Parathyroid adenoma (tissue), 2 donors: ENCODE results near the gene SLC39A10.

Source experiments
- H2AFZ ChIP-seq: fragments of 300-600 bp; sonication (generic); one replicate; pipeline ENCODE4 v1.7.0; 2017; ENCODE audit warnings: antibody characterized with exemption, mild to moderate bottlenecking
- H3K27ac ChIP-seq: fragments of 300-600 bp; sonication (generic); one replicate; pipeline ENCODE4 v1.7.0; 2017
- H3K27me3 ChIP-seq: fragments of 300-600 bp; sonication (generic); one replicate; pipeline ENCODE4 v1.7.0; 2017; ENCODE audit warnings: low read length; ENCODE audit not compliant: control insufficient read depth, insufficient read depth
- H3K36me3 ChIP-seq: fragments of 300-600 bp; sonication (generic); one replicate; pipeline ENCODE4 v1.7.0; 2017; ENCODE audit warnings: low read length; ENCODE audit not compliant: control insufficient read depth, insufficient read depth
- H3K4me1 ChIP-seq: fragments of 300-600 bp; sonication (generic); one replicate; pipeline ENCODE4 v1.7.0; 2017; ENCODE audit warnings: control low read depth
- H3K4me2 ChIP-seq: fragments of 300-600 bp; sonication (generic); one replicate; pipeline ENCODE4 v1.7.0; 2017; ENCODE audit warnings: low read length
- H3K4me3 ChIP-seq: fragments of 300-600 bp; sonication (generic); one replicate; pipeline ENCODE4 v1.7.0; 2017; ENCODE audit warnings: low read depth, low read length
- H3K79me2 ChIP-seq: fragments of 300-600 bp; sonication (generic); one replicate; pipeline ENCODE4 v1.7.0; 2017; ENCODE audit warnings: control low read depth
- H3K9ac ChIP-seq: fragments of 300-600 bp; sonication (generic); one replicate; pipeline ENCODE4 v1.7.0; 2017; ENCODE audit warnings: mild to moderate bottlenecking
- H3K9me3 ChIP-seq: fragments of 300-600 bp; sonication (generic); one replicate; pipeline ENCODE4 v1.7.0; 2017; ENCODE audit warnings: low read length; ENCODE audit not compliant: control insufficient read depth
- TF ChIP-seq, protein P1 (sequence below): fragments of 300-600 bp; sonication (generic); IDR thresholded peaks from one replicate; pipeline ENCODE4 v1.7.0; 2017; ENCODE audit warnings: antibody characterized with exemption, mild to moderate bottlenecking
- donor health status: primary hyperparathyroidism.

Gene SLC39A10, protein sequence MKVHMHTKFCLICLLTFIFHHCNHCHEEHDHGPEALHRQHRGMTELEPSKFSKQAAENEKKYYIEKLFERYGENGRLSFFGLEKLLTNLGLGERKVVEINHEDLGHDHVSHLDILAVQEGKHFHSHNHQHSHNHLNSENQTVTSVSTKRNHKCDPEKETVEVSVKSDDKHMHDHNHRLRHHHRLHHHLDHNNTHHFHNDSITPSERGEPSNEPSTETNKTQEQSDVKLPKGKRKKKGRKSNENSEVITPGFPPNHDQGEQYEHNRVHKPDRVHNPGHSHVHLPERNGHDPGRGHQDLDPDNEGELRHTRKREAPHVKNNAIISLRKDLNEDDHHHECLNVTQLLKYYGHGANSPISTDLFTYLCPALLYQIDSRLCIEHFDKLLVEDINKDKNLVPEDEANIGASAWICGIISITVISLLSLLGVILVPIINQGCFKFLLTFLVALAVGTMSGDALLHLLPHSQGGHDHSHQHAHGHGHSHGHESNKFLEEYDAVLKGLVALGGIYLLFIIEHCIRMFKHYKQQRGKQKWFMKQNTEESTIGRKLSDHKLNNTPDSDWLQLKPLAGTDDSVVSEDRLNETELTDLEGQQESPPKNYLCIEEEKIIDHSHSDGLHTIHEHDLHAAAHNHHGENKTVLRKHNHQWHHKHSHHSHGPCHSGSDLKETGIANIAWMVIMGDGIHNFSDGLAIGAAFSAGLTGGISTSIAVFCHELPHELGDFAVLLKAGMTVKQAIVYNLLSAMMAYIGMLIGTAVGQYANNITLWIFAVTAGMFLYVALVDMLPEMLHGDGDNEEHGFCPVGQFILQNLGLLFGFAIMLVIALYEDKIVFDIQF

DNA sequence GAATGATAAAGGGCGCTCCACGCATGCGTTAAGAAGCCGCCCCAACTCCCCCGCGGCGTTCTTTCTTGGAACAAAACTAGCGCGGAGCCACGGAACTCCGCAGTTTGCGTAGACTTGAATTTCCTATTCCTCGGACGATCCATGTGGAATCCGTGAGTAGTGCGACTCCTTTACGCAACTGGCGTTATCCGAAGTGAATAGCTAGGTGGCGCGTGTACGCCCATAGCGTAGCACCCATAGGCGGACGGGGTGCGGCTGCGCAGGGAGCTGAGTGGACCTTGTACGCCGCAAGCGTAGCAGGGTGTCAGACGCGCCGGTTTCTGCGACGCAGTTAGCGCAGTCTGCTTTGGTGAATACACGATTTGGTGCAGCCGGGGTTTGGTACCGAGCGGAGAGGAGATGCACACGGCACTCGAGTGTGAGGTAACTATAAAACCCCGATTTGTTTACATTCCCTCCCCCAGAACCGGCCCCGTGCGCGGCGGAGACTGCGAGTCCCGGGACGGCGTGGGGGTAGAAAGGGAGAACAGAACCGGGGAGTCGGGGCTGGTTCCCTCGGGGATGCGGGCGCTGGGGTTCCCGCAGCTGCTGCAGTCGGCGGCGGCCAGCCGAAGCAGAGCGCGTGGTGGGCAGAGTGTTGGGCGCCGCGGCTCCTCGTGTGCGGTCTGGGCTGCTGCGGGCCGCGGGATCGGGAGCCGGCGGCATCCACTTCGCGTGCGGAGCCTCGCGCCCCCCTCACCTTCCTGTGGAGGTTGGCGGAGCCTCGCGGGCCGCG is at the start of gene SLC39A10:
Gene SLC39A10, plus strand, starts transcription at position 368 of the 775 bp plus-strand sequence. CDS start 22,817 bp downstream, outside the sequence.
- Histone ChIP-seq H3K36me3 (no peaks in the 10 kb centered on the region), H3K27me3 (no peaks in the 10 kb centered on the region)

DNA sequence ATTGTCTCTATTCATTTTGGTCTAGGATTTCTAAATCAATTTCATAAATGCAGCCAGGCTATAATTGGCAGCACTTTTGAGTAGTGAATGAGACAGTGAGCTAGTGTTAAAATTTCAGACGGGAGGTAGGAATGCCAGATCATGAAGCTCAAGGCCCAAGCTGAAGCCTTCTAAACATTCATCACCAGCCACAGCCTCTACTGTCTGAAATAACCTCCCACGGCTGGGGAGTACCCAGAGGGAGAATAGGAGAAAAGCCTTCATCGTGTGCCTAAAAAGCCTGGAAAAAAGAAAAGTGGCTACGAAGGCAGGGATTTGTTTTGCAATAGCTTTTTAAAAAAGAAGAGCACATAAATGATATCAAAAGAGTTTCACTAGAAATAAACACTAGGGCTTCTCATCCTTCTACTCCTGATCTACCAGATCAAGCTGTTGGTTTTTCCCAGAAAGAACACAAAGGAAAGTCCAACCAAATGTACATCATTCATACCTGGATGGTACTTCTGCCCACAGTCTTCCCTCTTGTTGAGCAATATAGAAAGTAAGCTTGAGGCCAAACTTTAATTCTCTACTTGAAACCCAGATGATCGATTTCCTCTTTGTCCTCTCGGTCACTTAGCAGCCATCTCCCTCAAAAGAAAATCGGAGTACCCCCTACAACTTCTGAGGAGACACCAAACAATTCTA is 48.1 kb upstream of the SLC39A10 start:
- H3K9me3 ChIP-seq, result no peaks in the 10 kb centered on the region
- no peak overlapping the region for H3K27ac ChIP-seq
- no peaks in the 10 kb centered on the region for H3K27me3 ChIP-seq
- H3K79me2 ChIP-seq, result no peaks in the 10 kb centered on the region
- no peak overlapping the region for H3K9ac ChIP-seq
- TF ChIP-seq, protein P1, sequence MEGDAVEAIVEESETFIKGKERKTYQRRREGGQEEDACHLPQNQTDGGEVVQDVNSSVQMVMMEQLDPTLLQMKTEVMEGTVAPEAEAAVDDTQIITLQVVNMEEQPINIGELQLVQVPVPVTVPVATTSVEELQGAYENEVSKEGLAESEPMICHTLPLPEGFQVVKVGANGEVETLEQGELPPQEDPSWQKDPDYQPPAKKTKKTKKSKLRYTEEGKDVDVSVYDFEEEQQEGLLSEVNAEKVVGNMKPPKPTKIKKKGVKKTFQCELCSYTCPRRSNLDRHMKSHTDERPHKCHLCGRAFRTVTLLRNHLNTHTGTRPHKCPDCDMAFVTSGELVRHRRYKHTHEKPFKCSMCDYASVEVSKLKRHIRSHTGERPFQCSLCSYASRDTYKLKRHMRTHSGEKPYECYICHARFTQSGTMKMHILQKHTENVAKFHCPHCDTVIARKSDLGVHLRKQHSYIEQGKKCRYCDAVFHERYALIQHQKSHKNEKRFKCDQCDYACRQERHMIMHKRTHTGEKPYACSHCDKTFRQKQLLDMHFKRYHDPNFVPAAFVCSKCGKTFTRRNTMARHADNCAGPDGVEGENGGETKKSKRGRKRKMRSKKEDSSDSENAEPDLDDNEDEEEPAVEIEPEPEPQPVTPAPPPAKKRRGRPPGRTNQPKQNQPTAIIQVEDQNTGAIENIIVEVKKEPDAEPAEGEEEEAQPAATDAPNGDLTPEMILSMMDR, result no peak
- H3K4me2 ChIP-seq, result no peak overlapping the region
- H3K4me1 ChIP-seq, result no peaks in the 10 kb centered on the region
- H2AFZ ChIP-seq, result no peak overlapping the region
- no peaks in the 10 kb centered on the region for H3K36me3 ChIP-seq
- no peak overlapping the region for H3K4me3 ChIP-seq

More for the DNA sequence above, at the start of gene SLC39A10:
- Histone ChIP-seq H3K27ac (peak within 1 kb of the TSS; percentile 88), H3K79me2 (no peaks in the 10 kb centered on the region), H3K4me1 (no peaks in the 10 kb centered on the region), H3K9ac (peak within 1 kb of the TSS; percentile 70), H3K9me3 (no peaks in the 10 kb centered on the region), H3K4me3 (peak within 1 kb of the TSS; percentile 90), H3K4me2 (peak within 1 kb of the TSS; percentile 70), H2AFZ (peak within 1 kb of the TSS; percentile 71)
- TF ChIP-seq, protein P1, result peak; percentile 55

DNA sequence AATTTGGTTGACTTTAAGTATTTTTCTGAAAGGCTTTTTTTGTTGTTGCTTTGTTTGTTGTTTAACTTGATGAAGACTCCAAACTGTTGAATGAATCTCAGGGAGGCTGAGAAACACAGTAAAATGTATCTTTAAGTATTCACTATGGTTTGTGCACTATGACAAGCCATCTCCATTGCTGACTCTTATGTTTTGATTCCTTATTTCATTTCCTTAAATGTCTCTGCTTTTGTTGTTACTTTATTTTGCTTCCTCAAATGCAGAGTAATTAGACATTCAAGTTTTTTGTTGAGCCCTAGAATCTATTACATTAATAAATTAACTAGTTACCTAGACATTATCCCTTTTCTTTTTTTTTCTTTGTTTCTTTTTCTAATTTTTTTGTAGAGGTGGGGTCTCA is 46.3 kb upstream of the SLC39A10 start:
- Histone ChIP-seq H3K4me1 (no peaks in the 10 kb centered on the region), H3K9ac (no peak overlapping the region), H3K79me2 (no peaks in the 10 kb centered on the region), H3K27ac (no peak overlapping the region), H3K4me3 (no peak overlapping the region), H3K4me2 (no peak overlapping the region), H3K9me3 (no peaks in the 10 kb centered on the region), H3K27me3 (no peaks in the 10 kb centered on the region), H3K36me3 (no peaks in the 10 kb centered on the region), H2AFZ (no peak overlapping the region)
- TF ChIP-seq, protein P1, result no peak

DNA sequence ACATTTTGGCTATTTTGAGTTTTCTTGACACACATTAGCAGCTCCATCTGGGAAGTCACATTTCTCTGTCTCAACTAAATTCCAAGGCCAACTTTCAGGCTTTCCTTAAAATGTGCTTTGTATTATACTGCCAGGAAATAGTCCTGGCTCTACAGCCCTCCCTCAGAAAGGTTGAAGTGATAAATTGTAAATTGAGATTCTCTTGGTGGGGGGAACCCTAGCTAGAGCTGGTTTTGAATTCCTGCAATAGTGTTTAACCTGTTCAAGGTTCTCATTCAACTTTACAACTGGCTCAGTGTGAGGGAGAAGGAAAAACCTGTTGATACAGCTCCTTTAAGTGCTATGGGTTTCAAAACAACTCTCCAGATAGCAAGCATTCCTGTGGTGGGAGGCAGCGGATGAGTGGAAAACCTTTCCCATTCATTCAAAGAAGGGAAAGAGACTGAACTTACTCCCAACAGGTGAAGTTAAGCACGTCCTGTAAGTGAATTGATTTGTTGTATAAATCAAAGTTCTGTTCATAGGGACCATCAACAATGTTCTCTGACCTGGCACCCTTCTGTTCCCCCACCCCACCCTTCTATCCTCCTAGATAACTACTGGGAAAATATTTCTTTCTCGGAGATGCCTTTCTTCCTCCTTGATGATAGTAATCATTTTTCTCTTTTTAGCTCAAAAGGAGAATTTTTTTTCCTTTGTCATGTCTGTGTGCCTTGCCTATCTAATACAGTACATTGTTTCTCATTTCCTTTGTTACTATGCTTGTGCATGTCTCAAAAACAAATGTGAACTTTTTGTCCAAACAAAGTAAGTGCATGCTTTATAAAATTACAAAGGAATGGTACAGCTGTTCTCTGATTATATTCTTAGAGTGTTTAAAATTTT is 44.2 kb upstream of the SLC39A10 start:
- Histone ChIP-seq H3K36me3 (no peaks in the 10 kb centered on the region), H3K27me3 (no peaks in the 10 kb centered on the region), H3K9ac (no peak overlapping the region), H3K27ac (no peak overlapping the region), H3K9me3 (no peaks in the 10 kb centered on the region), H2AFZ (no peak overlapping the region), H3K4me2 (no peak overlapping the region), H3K79me2 (no peaks in the 10 kb centered on the region), H3K4me3 (no peak overlapping the region), H3K4me1 (no peaks in the 10 kb centered on the region)
- TF ChIP-seq, protein P1, result no peak
